ENCODE data around the gene VWA8.

The VWA8 gene

DNA sequence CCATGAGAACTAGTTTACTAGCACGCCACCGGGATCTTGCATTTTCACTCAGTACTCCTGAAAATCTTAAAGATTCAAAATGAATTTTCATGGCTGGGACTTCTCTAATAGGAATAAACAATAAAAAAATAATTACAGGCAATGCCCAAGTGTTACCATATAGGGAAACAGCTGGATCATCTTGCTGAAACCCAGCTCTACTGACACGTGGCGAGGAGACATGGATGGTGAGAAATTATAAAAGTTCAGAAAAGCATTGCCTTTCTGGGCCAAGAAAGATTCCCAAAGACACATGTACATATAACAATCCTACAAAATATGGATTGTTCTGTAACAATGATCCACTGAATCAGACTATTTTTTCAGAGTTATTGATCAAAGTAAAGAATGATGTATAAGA, 294.3 kb downstream of the VWA8 start:
- H3K4me3 ChIP-seq (ENCODE audit: low read depth, low read length) = no peak overlapping the region
- no peak for DNase-seq (ENCODE audit: low read depth)
- no peak for TF ChIP-seq CTCF (IDR thresholded peaks at IDR 0.05; ENCODE audit: control insufficient read depth, extremely low read depth, insufficient read depth)

- H3K4me3 ChIP-seq (ENCODE audit: low read depth, low read length) = no peak overlapping the region
- no peak for TF ChIP-seq CTCF (IDR thresholded peaks at IDR 0.05; ENCODE audit: control insufficient read depth, extremely low read depth, insufficient read depth)
- DNase-seq (ENCODE audit: low read depth) = no peak
These were observed 300.5 kb downstream of the VWA8 start for GRCh38 chr13:41660411-41660810.

- TF ChIP-seq CTCF (IDR thresholded peaks at IDR 0.05; ENCODE audit: control insufficient read depth, extremely low read depth, insufficient read depth) = no peak
- no peak for DNase-seq (ENCODE audit: low read depth)
- H3K4me3 ChIP-seq (ENCODE audit: low read depth, low read length) = no peak overlapping the region
These were observed 302.8 kb downstream of the VWA8 start for GRCh38 chr13:41658057-41658661.

- no peak overlapping the region for H3K4me3 ChIP-seq (ENCODE audit: low read depth, low read length)
These were observed 304.9 kb downstream of the VWA8 start for GRCh38 chr13:41655997-41656396.

GRCh38 chr13:41654796-41655195, 306.1 kb downstream of the VWA8 start:
- DNase-seq (ENCODE audit: low read depth) = no peak
- TF ChIP-seq CTCF (IDR thresholded peaks at IDR 0.05; ENCODE audit: control insufficient read depth, extremely low read depth, insufficient read depth) = no peak
- H3K4me3 ChIP-seq (ENCODE audit: low read depth, low read length) = no peak overlapping the region

More at GRCh38 chr13:41655997-41656396, 304.9 kb downstream of the VWA8 start:
- no peak for DNase-seq (ENCODE audit: low read depth)
- no peak for TF ChIP-seq CTCF (IDR thresholded peaks at IDR 0.05; ENCODE audit: control insufficient read depth, extremely low read depth, insufficient read depth)

- peak; percentile 62 for TF ChIP-seq CTCF (IDR thresholded peaks at IDR 0.05; ENCODE audit: control insufficient read depth, extremely low read depth, insufficient read depth)
- DNase-seq (ENCODE audit: low read depth) = peak; percentile 10
- no peak overlapping the region for H3K4me3 ChIP-seq (ENCODE audit: low read depth, low read length)
These were observed 308.1 kb downstream of the VWA8 start for GRCh38 chr13:41652735-41653361.

Data from LNCaP clone FGC (cell line).